Smooth muscle cell (in vitro differentiated cells): ENCODE data around the gene TMCC2. TPM values are rescaled to one million over a fixed set of nuclear protein-coding genes. Genes with fewer than 3 reads are reported as not detected.

Experiments
- DNase-seq: peaks from one replicate; lab custom pipeline; 2025; ENCODE audit not compliant: unreplicated experiment; lab: John Stamatoyannopoulos, UW
- H2AFZ ChIP-seq: fragments of 200-600 bp; sonication (generic); 2 replicates; pipeline ENCODE4 v1.6.0; 2016; ENCODE audit warnings: antibody characterized with exemption, low read depth, mild to moderate bottlenecking
- H3F3A ChIP-seq: fragments of 200-600 bp; sonication (generic); 2 replicates; pipeline ENCODE4 v1.6.0; 2017; ENCODE audit warnings: antibody characterized with exemption, low read depth
- H3K27ac ChIP-seq: fragments of 200-600 bp; sonication (generic); 2 replicates; pipeline ENCODE4 v1.5.1; 2016; ENCODE audit warnings: low read depth, mild to moderate bottlenecking
- H3K27me3 ChIP-seq: fragments of 200-600 bp; sonication (generic); 2 replicates; pipeline ENCODE4 v1.6.1; 2016; ENCODE audit warnings: low read depth, mild to moderate bottlenecking
- H3K36me3 ChIP-seq: fragments of 200-600 bp; sonication (generic); 2 replicates; pipeline ENCODE4 v1.5.1; 2016; ENCODE audit warnings: low read depth
- H3K4me1 ChIP-seq: fragments of 200-600 bp; sonication (generic); 2 replicates; pipeline ENCODE4 v1.5.1; 2016; ENCODE audit warnings: low read depth
- H3K4me2 ChIP-seq: fragments of 200-600 bp; sonication (generic); 2 replicates; pipeline ENCODE4 v1.6.0; 2016; ENCODE audit warnings: mild to moderate bottlenecking
- H3K4me3 ChIP-seq: fragments of 200-600 bp; sonication (generic); 2 replicates; pipeline ENCODE4 v1.5.1; 2016; ENCODE audit warnings: mild to moderate bottlenecking
- H3K79me2 ChIP-seq: fragments of 200-600 bp; sonication (generic); 2 replicates; pipeline ENCODE4 v1.6.0; 2016; ENCODE audit warnings: low read depth, mild to moderate bottlenecking
- H3K9ac ChIP-seq: fragments of 200-600 bp; sonication (generic); 2 replicates; pipeline ENCODE4 v1.6.0; 2016; ENCODE audit warnings: low read depth
- H3K9me3 ChIP-seq: fragments of 200-600 bp; sonication (generic); replicated peaks from 2 replicates; pipeline ENCODE4 v1.5.1; 2016; ENCODE audit warnings: low read depth
- H4K20me1 ChIP-seq: fragments of 200-600 bp; sonication (generic); 2 replicates; pipeline ENCODE4 v1.6.0; 2016; ENCODE audit warnings: low read depth
- CTCF ChIP-seq: fragments of 200-600 bp; sonication (generic); IDR thresholded peaks from 2 replicates; pipeline ENCODE4 v1.5.1; 2017; ENCODE audit warnings: borderline replicate concordance, mild to moderate bottlenecking, antibody characterized with exemption; ENCODE audit not compliant: insufficient read depth, poor library complexity, severe bottlenecking
- WGBS: methylation state at CpG from one replicate; pipeline ENCODE4 v1.1.7; 2016; ENCODE audit warnings: low lambda C conversion rate; 5-methylcytosine and 5-hydroxymethylcytosine counted together
- polyA plus RNA-seq: library from polyadenylated mRNA; unstranded; fragments of >200 nt; fragmentation: Nextera tagmentation; extraction: Ambion mirVana; gene quantifications from 2 replicates; pipeline ENCODE4 v1.2.1, GENCODE V29; 2016
- total RNA-seq: library from RNA; depleted of rRNA; stranded (reverse); fragments of >200 nt; gene quantifications from 2 replicates; pipeline ENCODE4 v1.2.3, GENCODE V29; 2014

TMCC2 gene
- total and polyA plus RNA-seq, 2 experiments from 2014 or later = 3.3 to 5.6 TPM

DNA sequence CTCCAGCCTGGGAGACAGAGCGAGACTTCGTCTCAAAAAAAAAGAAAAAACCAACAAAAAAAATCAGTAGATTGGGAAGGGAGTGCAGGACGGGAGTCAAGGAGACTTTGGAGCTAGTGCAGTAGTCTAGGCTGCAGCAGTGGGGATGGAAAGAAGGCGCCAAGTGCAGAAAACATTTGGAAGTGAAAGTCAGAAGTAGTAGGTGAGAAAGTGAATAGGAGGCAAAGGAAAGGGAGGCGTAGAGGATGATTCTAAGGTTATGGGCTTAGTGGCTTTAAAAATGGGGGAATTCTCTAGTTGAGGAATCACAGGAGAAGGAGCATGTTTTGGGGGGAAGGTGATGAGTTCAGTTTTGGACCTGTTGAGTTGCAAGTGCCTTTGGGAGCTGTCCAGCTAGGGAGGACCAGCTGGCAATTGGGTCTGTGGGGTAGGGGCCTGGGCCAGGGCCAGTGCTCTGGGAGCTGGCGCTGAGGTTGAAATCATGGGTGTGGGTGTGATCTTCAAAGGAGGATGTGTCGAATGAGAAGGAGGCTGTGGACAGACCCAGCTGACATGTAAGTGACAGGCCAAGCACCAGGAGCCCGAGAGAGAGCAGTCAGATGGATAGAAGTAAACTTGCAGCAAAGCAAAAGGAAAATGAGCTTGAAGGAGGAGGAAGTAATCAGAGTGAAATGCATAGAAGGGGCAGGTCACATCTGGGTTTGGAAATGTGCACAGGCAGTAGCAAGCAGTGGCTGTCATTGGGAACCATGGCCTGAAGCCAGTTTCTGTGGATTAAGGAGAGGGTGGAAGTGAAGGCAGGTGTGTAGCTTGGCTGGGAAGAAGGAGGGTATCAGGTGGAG lies 15.8 kb downstream of the TMCC2 start:
- no peak for DNase-seq
- WGBS = 91% methylated on average over 8 of the region's 8 CpGs
- no peaks in the 10 kb centered on the region for H3F3A ChIP-seq
- H3K4me2 ChIP-seq = no peak overlapping the region
- H3K4me3 ChIP-seq = no peak overlapping the region
- H2AFZ ChIP-seq = no peak overlapping the region
- H3K9ac ChIP-seq = no peak overlapping the region
- H3K9me3 ChIP-seq = no peaks in the 10 kb centered on the region
- no peaks in the 10 kb centered on the region for H3K36me3 ChIP-seq
- no peaks in the 10 kb centered on the region for H3K27me3 ChIP-seq
- TF ChIP-seq CTCF = no peak
- H3K27ac ChIP-seq = no peak overlapping the region
- no peaks in the 10 kb centered on the region for H4K20me1 ChIP-seq
- no peaks in the 10 kb centered on the region for H3K4me1 ChIP-seq
- no peaks in the 10 kb centered on the region for H3K79me2 ChIP-seq

DNA sequence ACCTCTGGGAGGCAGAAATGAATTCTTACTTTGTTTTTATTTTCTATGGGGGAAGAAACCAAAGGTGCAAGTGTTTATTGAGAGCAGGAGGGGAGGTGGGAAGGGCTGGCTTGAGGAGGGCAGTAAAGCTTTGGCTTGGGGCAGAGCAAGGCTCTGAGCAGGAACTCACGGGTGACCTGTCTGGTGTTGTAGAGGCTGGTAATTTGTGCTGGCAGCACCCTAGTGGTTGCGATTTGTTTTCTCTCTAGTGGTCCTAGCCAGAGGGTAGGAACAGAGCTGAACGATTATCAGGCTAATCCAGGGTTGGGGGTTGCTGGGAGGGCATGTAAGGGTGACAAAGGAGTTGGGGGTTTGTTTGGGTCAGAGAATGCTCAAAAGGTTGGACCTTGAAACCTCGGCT lies 16.6 kb downstream of the TMCC2 start:
- H3K27me3 ChIP-seq = no peaks in the 10 kb centered on the region
- 78% methylated on average over 4 of the region's 4 CpGs for WGBS
- no peak for DNase-seq
- no peak overlapping the region for H2AFZ ChIP-seq
- no peaks in the 10 kb centered on the region for H3K36me3 ChIP-seq
- H3K27ac ChIP-seq = no peak overlapping the region
- H3K4me2 ChIP-seq = no peak overlapping the region
- H4K20me1 ChIP-seq = no peaks in the 10 kb centered on the region
- H3K9ac ChIP-seq = no peak overlapping the region
- no peak for TF ChIP-seq CTCF
- H3K4me1 ChIP-seq = no peaks in the 10 kb centered on the region
- no peaks in the 10 kb centered on the region for H3F3A ChIP-seq
- H3K4me3 ChIP-seq = no peak overlapping the region
- H3K79me2 ChIP-seq = no peaks in the 10 kb centered on the region
- no peaks in the 10 kb centered on the region for H3K9me3 ChIP-seq

DNA sequence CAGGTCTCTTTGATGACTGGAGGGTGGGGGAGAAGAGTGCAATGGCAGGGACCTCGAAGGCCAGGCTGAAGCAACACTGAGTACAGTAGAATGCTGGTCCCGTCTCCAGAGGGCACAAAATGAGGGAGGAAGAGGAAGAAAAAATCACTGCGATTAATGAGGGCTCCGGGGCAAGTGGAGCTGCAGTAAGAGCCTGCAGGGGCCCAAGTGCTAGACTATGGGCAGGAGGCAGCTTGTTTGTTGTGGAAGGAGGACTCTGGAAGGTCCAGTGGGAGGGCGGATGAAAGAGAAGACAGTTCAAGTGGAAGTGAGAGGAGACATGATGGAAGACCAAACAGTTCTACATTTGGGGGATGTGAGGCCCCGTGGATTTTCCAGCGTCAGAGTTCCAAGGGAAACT lies 17.4 kb downstream of the TMCC2 start:
- DNase-seq = no peak
- no peaks in the 10 kb centered on the region for H3K79me2 ChIP-seq
- no peak overlapping the region for H3K27ac ChIP-seq
- H4K20me1 ChIP-seq = no peaks in the 10 kb centered on the region
- H3K36me3 ChIP-seq = no peaks in the 10 kb centered on the region
- H3K4me2 ChIP-seq = no peak overlapping the region
- H3K4me3 ChIP-seq = no peak overlapping the region
- no peak overlapping the region for H3K9ac ChIP-seq
- no peaks in the 10 kb centered on the region for H3K4me1 ChIP-seq
- no peak overlapping the region for H2AFZ ChIP-seq
- H3K27me3 ChIP-seq = no peaks in the 10 kb centered on the region
- H3F3A ChIP-seq = no peaks in the 10 kb centered on the region
- no peak for TF ChIP-seq CTCF
- no peaks in the 10 kb centered on the region for H3K9me3 ChIP-seq
- WGBS = 90% methylated on average over 7 of the region's 7 CpGs
